Neural cell (in vitro differentiated cells): ENCODE measurements around the gene MFSD8. TPM values are rescaled to one million over a fixed set of nuclear protein-coding genes. Genes with fewer than 3 reads are reported as not detected.
"Not testable (repeated sequence)": the region's sequence is repeated elsewhere in the genome, so short reads cannot be mapped to it uniquely, and the experiment has no call there.

Source experiments
- H2AFZ ChIP-seq: fragments of 200-600, 300-800 bp; sonication (generic), shearing (Covaris generic); 2 replicates; pipeline ENCODE4 v1.6.0; 2014; ENCODE audit warnings: low read depth, mild to moderate bottlenecking, antibody characterized with exemption, low read length, moderate library complexity
- H3F3A ChIP-seq: fragments of 200-600 bp; shearing (Covaris generic); 2 replicates; pipeline ENCODE4 v1.6.1; 2016; ENCODE audit warnings: mild to moderate bottlenecking, moderate library complexity, mixed read lengths, antibody characterized with exemption, low read length; ENCODE audit not compliant: insufficient read depth, poor library complexity, severe bottlenecking
- H3K27ac ChIP-seq: fragments of 200-600, 300-800 bp; sonication (generic), shearing (Covaris generic); 2 replicates; pipeline ENCODE4 v1.5.1; 2014; ENCODE audit warnings: mild to moderate bottlenecking, low read length, moderate library complexity
- H3K27me3 ChIP-seq: fragments of 300-800, 200-600 bp; sonication (generic), shearing (Covaris generic); 2 replicates; pipeline ENCODE4 v1.6.0; 2014; ENCODE audit warnings: mild to moderate bottlenecking, low read depth, low read length, moderate library complexity; ENCODE audit not compliant: insufficient read depth
- H3K36me3 ChIP-seq: fragments of 300-800, 200-600 bp; sonication (generic), shearing (Covaris generic); 2 replicates; pipeline ENCODE4 v1.5.1; 2014; ENCODE audit warnings: mild to moderate bottlenecking, antibody characterized with exemption, low read length, moderate library complexity; ENCODE audit not compliant: insufficient read depth
- H3K4me2 ChIP-seq: fragments of 300-800, 200-600 bp; sonication (generic), shearing (Covaris generic); 2 replicates; pipeline ENCODE4 v1.6.0; 2014; ENCODE audit warnings: mild to moderate bottlenecking, low read length
- H3K4me3 ChIP-seq: fragments of 300-800, 200-600 bp; sonication (generic), shearing (Covaris generic); 2 replicates; pipeline ENCODE4 v1.5.1; 2014; ENCODE audit warnings: mild to moderate bottlenecking, low read length, moderate library complexity
- H3K79me2 ChIP-seq: fragments of 200-600 bp; shearing (Covaris generic); replicated peaks from 2 replicates; pipeline ENCODE4 v1.6.0; 2014; ENCODE audit warnings: mild to moderate bottlenecking, low read length, moderate library complexity; ENCODE audit not compliant: insufficient read depth
- H3K9ac ChIP-seq: fragments of 300-800, 200-600 bp; sonication (generic), shearing (Covaris generic); 2 replicates; pipeline ENCODE4 v1.6.1; 2016; ENCODE audit warnings: mild to moderate bottlenecking, low read length, mixed read lengths
- H3K9me2 ChIP-seq: fragments of 200-600 bp; shearing (Covaris generic); 2 replicates; pipeline ENCODE4 v1.6.1; 2016; ENCODE audit warnings: mild to moderate bottlenecking, low read length, mixed read lengths; ENCODE audit not compliant: insufficient read depth
- H3K9me3 ChIP-seq: fragments of 200-600, 300-800 bp; sonication (generic), shearing (Covaris generic); 2 replicates; pipeline ENCODE4 v1.6.1; 2016; ENCODE audit warnings: mild to moderate bottlenecking, mixed run types, low read length, moderate library complexity, mixed read lengths
- H4K20me1 ChIP-seq: fragments of 200-600 bp; shearing (Covaris generic); 2 replicates; pipeline ENCODE4 v1.6.1; 2016; ENCODE audit warnings: mild to moderate bottlenecking, mixed run types; ENCODE audit not compliant: insufficient read depth
- EP300 ChIP-seq: fragments of 450-650 bp; conservative IDR thresholded peaks from 2 replicates; pipeline ENCODE4 v1.6.1; 2014; ENCODE audit warnings: antibody characterized with exemption, mild to moderate bottlenecking, moderate library complexity; ENCODE audit not compliant: poor library complexity, severe bottlenecking
- EZH2 ChIP-seq: fragments of 200-600, 300-800 bp; shearing (Covaris generic), sonication (generic); IDR thresholded peaks from 2 replicates; pipeline ENCODE4 v1.6.1; 2014; ENCODE audit warnings: antibody characterized with exemption, low read length, borderline replicate concordance, mild to moderate bottlenecking; ENCODE audit not compliant: insufficient read depth, poor library complexity, severe bottlenecking
- MXI1 ChIP-seq: fragments of 450-650 bp; conservative IDR thresholded peaks from 2 replicates; pipeline ENCODE4 v1.6.1; 2014; ENCODE audit warnings: antibody characterized with exemption, mild to moderate bottlenecking; ENCODE audit not compliant: poor library complexity, severe bottlenecking
- POLR2AphosphoS5 ChIP-seq: IDR thresholded peaks from 2 replicates; pipeline ENCODE4 v1.6.1; 2012
- RAD21 ChIP-seq: fragments of 450-650 bp; conservative IDR thresholded peaks from 2 replicates; pipeline ENCODE4 v1.6.1; 2014; ENCODE audit warnings: antibody characterized with exemption, mild to moderate bottlenecking, moderate library complexity
- SMC3 ChIP-seq: fragments of 450-650 bp; conservative IDR thresholded peaks from 2 replicates; pipeline ENCODE4 v1.6.1; 2014; ENCODE audit warnings: antibody characterized with exemption, mild to moderate bottlenecking, moderate library complexity; ENCODE audit not compliant: poor library complexity
- TAF1 ChIP-seq: IDR thresholded peaks from 2 replicates; pipeline ENCODE4 v1.6.1; 2012; ENCODE audit warnings: low read depth
- polyA plus RNA-seq: library from polyadenylated mRNA; depleted of rRNA; stranded (reverse); fragments of >200 nt; gene quantifications from 2 replicates; pipeline ENCODE4 v1.2.3, GENCODE V29; 2014
- TF ChIP-seq, protein P1 (sequence below): fragments of 450-650 bp; IDR thresholded peaks from 2 replicates; pipeline ENCODE4 v1.5.1; 2014; ENCODE audit warnings: antibody characterized with exemption, mild to moderate bottlenecking, moderate library complexity; ENCODE audit not compliant: poor library complexity, severe bottlenecking
- TF ChIP-seq, protein P2 (sequence below): IDR thresholded peaks from 2 replicates; pipeline ENCODE4 v1.6.1; 2012; ENCODE audit warnings: borderline replicate concordance

Gene MFSD8
- polyA plus RNA-seq, 1 donor from 2014 or later: 92.9 TPM

- Histone ChIP-seq H3K27me3 (no peaks in the 10 kb centered on the region), H3K27ac (no peak overlapping the region), H2AFZ (no peak overlapping the region), H3K9me3 (no peaks in the 10 kb centered on the region), H3K9ac (no peak overlapping the region), H4K20me1 (no peaks in the 10 kb centered on the region), H3F3A (no peaks in the 10 kb centered on the region), H3K79me2 (peaks cover 48% of the 10 kb centered on the region), H3K4me3 (no peak overlapping the region), H3K36me3 (no peaks in the 10 kb centered on the region), H3K9me2 (no peaks in the 10 kb centered on the region), H3K4me2 (no peak overlapping the region)
- TF ChIP-seq, protein P1, sequence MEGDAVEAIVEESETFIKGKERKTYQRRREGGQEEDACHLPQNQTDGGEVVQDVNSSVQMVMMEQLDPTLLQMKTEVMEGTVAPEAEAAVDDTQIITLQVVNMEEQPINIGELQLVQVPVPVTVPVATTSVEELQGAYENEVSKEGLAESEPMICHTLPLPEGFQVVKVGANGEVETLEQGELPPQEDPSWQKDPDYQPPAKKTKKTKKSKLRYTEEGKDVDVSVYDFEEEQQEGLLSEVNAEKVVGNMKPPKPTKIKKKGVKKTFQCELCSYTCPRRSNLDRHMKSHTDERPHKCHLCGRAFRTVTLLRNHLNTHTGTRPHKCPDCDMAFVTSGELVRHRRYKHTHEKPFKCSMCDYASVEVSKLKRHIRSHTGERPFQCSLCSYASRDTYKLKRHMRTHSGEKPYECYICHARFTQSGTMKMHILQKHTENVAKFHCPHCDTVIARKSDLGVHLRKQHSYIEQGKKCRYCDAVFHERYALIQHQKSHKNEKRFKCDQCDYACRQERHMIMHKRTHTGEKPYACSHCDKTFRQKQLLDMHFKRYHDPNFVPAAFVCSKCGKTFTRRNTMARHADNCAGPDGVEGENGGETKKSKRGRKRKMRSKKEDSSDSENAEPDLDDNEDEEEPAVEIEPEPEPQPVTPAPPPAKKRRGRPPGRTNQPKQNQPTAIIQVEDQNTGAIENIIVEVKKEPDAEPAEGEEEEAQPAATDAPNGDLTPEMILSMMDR: no peak
- TF ChIP-seq POLR2AphosphoS5 (no peak), EP300 (no peak), MXI1 (no peak), SMC3 (no peak), EZH2 (no peak), RAD21 (no peak), TAF1 (no peak)
- TF ChIP-seq, protein P2, sequence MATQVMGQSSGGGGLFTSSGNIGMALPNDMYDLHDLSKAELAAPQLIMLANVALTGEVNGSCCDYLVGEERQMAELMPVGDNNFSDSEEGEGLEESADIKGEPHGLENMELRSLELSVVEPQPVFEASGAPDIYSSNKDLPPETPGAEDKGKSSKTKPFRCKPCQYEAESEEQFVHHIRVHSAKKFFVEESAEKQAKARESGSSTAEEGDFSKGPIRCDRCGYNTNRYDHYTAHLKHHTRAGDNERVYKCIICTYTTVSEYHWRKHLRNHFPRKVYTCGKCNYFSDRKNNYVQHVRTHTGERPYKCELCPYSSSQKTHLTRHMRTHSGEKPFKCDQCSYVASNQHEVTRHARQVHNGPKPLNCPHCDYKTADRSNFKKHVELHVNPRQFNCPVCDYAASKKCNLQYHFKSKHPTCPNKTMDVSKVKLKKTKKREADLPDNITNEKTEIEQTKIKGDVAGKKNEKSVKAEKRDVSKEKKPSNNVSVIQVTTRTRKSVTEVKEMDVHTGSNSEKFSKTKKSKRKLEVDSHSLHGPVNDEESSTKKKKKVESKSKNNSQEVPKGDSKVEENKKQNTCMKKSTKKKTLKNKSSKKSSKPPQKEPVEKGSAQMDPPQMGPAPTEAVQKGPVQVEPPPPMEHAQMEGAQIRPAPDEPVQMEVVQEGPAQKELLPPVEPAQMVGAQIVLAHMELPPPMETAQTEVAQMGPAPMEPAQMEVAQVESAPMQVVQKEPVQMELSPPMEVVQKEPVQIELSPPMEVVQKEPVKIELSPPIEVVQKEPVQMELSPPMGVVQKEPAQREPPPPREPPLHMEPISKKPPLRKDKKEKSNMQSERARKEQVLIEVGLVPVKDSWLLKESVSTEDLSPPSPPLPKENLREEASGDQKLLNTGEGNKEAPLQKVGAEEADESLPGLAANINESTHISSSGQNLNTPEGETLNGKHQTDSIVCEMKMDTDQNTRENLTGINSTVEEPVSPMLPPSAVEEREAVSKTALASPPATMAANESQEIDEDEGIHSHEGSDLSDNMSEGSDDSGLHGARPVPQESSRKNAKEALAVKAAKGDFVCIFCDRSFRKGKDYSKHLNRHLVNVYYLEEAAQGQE: no peak
Measured at GRCh38 chr4:127967141-127967775, 2.3 kb upstream of the MFSD8 start.

DNA sequence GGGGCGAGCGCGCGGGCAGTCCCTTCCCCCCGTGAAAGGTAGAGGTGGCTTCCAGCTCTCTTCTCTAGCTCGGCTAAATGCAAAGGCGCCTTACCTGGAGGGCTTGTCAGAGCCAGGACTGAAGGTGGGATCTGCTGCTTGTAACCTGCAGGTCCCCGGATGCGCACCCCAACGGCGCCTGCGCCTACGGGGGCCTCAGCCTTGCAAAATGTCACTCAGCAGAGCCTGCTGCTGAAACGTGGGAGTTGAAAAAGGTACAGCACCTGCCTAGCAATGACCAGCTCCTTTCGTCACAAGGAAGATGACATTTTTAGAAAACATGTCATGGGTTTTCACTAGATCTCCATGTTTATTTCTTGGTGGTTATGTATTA lies 816 bp upstream of the MFSD8 start:
- TF ChIP-seq, protein P2: peak; percentile 85
- TF ChIP-seq RAD21 (no peak), MXI1 (peak; percentile 67), POLR2AphosphoS5 (peak; percentile 90), EP300 (no peak)
- TF ChIP-seq, protein P1: no peak
- no peaks in the 10 kb centered on the region for H3K9me3 ChIP-seq
- peaks cover 52% of the 10 kb centered on the region for H3K79me2 ChIP-seq
- H3K27ac ChIP-seq: peak overlapping the region; percentile 89
- peak overlapping the region; percentile 99 for H2AFZ ChIP-seq
- no peaks in the 10 kb centered on the region for H3K36me3 ChIP-seq
- H3K9ac ChIP-seq: peak overlapping the region; percentile 91
- H3K4me3 ChIP-seq: peak overlapping the region; percentile 70
- peak overlapping the region; percentile 70 for H3K4me2 ChIP-seq
- H4K20me1 ChIP-seq: no peaks in the 10 kb centered on the region
- H3K9me2 ChIP-seq: no peaks in the 10 kb centered on the region
- H3K27me3 ChIP-seq: no peaks in the 10 kb centered on the region
- H3F3A ChIP-seq: no peaks in the 10 kb centered on the region

DNA sequence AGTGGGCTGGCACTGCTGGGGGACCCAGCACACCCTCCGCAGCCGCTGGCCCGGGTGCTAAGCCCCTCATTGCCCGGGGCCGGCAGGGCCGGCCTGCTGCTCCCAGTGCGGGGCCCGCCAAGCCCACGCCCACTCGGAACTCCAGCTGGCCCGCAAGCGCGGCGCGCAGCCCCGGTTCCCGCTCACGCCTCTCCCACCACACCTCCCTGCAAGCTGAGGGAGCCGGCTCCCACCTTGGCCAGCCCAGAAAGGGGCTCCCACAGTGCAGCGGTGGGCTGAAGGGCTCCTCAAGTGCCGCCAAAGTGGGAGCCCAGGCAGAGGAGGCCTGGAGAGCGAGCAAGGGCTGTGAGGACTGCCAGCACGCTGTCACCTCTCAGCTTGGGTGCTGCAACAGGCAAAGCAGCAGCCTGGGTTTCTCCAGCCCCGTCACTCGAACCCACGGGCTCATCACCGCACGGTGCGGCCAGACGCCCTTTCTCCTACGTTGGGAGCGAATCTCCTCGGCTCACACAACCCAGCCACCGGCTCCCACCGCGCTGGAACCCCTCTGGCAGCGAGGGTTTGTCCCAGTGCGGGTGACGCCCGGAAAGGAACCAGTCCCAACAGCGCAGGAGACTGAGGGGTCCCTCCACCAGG lies 429 bp downstream of the MFSD8 start:
- H3K27me3 ChIP-seq, H4K20me1 ChIP-seq, H3K9me2 ChIP-seq, H3K36me3 ChIP-seq, H3F3A ChIP-seq, H3K4me2 ChIP-seq, H3K9me3 ChIP-seq: not testable (repeated sequence)
- peak overlapping the region; percentile 91 for H3K9ac ChIP-seq
- peak overlapping the region; percentile 70 for H3K4me3 ChIP-seq
- peak overlapping the region; percentile 89 for H3K27ac ChIP-seq
- peak overlapping the region; percentile 99 for H2AFZ ChIP-seq
- H3K79me2 ChIP-seq: peaks cover 56% of the 10 kb centered on the region
